LHCN-M2 (cell line): ENCODE data around the gene ULK4. TPM values are rescaled to one million over a fixed set of nuclear protein-coding genes. Genes with fewer than 3 reads are reported as not detected.
"Not testable (repeated sequence)": the region's sequence is repeated elsewhere in the genome, so short reads cannot be mapped to it uniquely, and the experiment has no call there.

Experiments used
- DNase-seq: peaks from one replicate; pipeline ENCODE4 v3.0.0-alpha.2; 2012; ENCODE audit warnings: low read depth
- total RNA-seq: library from RNA; depleted of rRNA; stranded (reverse); fragments of >200 nt; gene quantifications from 2 replicates; pipeline ENCODE4 v1.2.3, GENCODE V29; 2014

The ULK4 gene
- total RNA-seq, 1 experiment from 2014 or later: 7.0 TPM

DNA sequence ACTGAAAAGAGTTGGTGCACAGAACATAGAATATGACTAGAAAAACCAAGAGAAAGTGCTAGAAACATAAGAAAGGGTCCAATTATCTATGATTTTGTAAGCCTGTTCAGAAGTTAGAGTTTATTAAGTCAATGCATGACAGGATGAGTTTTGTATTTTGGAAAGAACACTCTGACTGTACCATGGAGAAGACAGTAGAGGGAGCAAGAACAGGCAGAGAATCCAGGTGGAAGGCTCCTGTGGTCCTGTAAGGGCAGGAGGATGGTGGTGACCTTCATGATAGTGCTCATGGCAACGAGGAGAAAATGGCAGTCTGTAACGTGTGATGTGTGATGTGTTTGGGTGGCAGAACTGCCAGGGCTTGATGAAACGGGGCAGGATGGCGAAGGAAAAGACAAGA, 513.5 kb downstream of the ULK4 start:
- DNase-seq: no peak

DNA sequence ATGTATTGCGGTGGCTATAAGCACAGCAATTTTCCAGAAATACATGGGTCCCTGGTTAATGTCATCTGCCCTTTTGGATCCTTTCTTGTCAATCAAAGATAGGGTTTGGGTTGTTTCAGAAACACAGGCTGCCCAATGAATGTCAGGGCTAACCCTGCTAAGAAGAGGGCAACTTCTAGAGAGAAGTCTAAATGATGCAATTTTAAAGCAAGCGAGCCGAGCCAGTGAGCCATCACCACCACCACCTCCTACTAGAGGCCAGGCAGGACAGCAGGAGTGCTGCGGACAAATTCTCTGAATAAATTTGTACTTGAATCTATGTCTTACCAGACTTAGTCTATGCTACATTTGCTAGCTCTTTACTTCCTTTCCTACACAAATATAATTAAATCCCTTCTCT, 514.2 kb downstream of the ULK4 start:
- DNase-seq: no peak

DNA sequence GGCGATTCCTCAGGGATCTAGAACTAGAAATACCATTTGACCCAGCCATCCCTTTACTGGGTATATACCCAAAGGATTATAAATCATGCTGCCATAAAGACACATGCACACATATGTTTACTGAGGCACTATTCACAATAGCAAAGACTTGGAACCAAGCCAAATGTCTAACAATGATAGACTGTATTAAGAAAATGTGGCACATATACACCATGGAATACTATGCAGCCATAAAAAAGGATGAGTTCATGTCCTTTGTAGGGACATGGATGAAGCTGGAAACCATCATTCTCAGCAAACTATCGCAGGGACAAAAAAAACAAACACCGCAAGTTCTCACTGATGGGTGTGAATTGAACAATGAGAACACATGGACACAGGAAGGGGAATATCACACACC, 515.6 kb downstream of the ULK4 start:
- not testable (repeated sequence) for DNase-seq

DNA sequence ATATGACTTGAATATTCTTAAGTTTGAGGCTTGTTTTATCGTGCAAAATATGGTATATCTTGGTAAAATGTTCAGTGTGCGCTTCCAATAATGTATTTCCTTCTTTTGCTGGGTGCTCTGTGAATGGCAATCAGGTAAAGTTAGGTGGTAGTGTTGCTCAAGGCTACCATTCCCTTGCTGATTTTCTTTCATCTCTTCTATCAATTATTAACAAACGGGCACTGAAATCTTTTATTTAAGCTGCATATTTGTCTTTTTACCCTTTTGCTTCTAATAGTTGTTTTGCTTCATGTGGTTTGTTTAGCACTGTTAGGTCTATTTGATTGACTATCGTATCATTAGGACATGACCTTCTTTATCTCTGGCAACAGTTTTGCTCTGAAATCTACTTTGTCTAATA, 520.3 kb downstream of the ULK4 start:
- no peak for DNase-seq

DNA sequence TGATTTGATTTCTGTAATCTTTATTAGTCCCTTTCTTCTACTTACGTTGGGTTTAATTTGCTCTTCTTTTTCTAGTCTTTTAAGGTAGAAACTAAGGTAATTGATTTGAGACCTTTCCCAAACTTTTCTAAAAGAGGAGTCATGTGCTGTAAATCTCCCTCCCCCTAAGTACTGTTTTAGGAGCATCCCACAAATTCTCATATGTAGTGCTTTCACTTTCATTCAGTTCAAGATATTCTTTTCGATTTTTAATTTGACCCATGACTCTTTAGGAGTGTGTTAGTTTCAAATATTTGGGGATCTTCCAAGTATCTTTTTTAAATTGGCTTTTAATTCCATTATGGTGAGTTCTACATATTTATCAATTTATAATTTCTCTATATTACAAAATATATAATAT, 520.8 kb downstream of the ULK4 start:
- no peak for DNase-seq

DNA sequence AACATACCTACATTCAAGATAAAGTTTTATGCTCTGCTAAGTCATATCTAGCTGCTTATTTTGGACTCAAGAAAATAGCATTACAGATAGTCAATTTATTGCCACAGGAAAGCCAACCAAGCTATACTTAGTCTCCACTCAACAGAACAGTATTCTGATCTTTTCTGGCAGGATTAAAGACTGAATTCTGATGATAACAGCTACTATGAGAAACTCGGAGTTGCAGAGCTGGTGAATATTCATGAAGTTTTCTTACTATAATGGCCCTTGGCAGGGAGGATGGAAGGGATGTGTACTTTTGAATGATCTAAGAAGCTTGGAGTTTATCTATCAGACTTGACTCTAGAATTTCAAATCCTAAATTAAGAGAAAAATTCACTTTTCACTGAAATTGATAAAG, 524.9 kb downstream of the ULK4 start:
- DNase-seq: no peak

DNA sequence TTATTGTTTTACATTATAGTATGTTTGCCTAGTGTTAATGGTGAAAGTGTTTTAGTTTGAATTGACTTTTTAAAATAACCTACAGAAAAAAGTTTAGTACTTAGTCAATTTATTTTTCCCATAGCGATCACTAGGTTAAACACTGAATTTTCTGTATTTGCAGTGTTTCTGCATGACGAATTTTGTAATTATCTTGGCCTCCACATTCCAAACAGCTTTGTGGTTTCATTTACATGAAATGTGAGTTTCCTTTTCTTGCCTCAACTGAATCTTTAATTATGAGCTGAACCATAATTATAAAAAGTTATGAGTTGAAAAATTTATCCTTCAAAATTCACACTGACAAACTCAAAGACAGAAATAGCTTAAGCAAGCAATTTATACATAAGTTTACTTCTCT, 527.1 kb downstream of the ULK4 start:
- no peak for DNase-seq

DNA sequence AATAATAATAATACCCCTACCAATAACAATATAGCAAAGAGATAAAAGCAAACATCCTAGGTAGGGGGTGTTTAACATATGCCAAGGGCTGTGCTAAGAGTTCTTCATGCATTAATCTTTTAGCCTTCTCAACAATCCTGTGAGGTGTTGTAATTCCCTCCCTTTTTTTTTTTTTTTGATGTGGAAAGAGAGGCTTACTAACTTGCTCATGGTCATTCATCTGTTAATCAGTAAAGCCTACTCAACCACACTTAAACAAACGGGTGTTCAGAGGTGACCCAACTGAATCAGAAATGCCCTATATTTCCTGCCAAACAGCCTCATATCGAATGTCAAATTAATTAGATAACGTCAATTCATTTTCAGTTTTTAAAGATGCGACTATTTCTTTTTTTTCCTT, 530.5 kb downstream of the ULK4 start:
- no peak for DNase-seq

DNA sequence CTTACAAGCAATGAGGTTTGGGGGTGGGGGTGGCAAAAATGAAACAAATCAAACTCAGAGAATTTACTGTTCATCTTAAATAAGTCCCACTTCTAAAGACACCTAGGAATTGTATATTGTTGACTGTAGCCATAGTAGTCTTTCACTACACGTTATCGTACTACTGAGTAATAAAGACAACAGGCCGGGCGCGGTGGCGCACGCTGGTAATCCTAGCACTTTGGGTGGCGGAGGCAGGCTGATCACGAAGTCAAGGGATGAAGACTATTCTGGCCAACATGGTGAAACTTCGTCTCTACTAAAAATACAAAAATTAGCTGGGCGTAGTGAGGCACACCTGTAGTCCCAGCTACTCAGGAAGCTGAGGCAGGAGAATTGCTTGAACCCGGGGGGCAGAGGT, 531.0 kb downstream of the ULK4 start:
- no peak for DNase-seq

DNA sequence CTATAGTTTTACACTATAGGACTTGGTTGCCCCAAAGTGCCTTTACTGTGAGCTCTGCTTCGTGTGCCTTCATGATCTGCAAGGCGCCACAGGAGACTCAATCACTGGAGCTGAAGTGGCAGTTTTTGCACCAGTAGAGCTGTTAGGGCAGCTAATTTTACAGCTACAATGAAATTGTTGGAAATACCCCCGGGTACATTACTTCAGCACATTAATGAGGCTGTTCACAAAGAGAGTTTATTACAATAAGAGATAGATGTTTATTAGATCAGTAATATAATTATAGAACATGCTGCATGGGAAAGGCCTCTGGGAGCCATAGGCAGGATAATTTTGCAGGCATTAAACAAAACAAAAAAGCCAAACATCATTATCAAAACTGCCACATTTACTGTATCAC, 531.5 kb downstream of the ULK4 start:
- DNase-seq: no peak

DNA sequence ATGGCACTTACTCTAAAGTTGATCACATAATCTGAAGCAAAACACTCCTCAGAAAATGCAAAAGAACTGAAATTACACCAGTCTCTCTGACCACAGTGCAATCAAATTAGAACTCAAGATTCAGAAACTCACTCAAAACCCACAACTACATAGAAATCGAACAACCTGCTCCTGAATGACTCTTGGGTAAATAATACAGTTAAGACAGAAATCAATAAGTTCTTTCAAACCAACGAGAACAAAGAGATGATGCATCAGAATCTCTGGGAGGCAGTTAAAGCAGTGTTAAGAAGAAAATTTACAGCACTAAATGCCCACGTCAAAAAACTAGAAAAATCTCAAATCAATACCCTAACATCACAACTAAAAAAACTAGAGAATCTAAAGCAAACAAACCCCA, 535.4 kb downstream of the ULK4 start:
- DNase-seq: no peak

DNA sequence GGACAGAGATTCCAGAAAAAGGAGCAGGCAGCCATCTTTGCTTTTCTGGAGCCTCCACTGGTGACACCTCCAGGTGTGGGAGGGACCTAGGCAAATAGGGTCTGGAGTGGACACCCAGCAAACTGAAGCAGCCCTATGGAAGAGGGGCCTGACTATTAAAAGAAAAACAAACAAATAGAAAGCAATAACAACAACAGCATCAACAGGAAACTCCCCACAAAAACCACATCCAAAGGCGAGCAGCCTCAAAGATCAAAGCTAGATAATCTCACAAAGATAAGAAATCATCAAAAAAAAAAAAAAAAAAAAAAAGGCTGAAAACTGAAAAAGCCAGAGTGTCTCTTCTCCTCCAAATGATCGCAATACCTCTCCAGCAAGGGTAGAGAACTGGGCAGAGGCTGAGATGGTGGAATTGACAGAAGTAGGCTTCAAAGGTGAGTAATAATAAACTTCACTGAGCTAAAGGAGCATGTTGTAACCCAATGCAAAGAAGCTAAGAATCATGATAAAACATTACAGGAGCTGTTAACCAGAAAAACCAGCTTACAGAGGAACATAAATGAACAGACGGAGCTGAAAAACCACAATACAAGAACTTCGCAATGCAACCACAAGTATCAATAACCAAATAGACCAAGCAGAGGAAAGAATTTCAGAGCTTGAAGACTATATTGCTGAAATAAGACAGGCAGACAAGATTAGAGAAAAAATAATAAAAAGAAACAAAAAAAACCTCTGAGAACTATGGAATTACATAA, 537.2 kb downstream of the ULK4 start:
- no peak for DNase-seq

DNA sequence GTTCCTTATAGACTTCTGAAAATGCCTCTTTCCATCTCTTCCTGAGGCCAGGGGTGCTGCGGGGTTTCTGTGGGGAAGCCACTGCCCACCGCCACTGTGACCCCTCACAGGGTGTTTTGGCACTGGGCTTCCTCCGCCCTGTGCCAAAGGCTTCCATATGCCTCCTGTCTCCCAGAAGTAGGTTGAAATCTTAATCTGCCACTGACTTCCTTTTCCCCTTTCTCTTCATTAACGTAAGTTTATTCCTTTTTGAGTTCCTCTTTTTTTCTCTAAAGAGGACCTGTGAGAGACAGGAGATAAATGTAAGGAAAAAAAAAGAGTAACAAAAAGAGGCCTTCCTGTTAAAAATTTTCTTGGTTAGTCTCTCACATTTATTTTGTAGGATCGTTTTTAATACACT, 542.1 kb downstream of the ULK4 start:
- DNase-seq: no peak

DNA sequence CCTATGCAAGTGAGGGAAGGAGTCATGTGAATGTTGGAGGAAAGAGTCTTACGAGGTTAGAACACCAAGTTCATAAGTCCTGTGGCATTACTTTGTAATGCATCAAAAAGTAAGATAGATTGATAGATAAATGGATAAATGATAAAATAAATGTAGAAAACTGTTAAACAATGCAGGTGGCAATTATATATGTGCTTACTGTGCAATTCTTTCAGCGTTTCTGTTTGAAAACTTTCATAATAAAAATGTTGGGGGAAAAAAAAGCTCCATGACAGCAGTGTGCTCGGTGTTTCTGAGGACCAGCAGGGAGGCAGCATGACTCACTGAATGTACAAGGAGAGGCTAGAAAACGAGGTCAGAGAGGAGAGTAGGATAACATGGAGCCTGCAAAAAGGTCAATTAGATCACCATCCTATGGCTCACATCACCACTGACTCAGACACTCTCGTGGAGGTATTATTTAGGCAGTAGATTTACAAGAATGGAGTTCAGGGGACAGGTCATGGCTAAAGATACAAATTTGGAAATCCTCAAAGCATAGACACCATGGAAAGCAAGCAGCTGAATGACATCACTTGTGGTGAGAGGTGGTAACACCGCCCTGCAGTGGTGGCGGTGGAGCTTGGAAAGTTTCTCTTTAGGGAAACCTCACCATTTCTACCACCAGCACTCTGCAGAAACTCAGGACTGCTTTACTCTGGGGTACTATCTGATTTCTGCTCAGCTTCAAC, 542.8 kb downstream of the ULK4 start:
- DNase-seq: peak; percentile 74

DNA sequence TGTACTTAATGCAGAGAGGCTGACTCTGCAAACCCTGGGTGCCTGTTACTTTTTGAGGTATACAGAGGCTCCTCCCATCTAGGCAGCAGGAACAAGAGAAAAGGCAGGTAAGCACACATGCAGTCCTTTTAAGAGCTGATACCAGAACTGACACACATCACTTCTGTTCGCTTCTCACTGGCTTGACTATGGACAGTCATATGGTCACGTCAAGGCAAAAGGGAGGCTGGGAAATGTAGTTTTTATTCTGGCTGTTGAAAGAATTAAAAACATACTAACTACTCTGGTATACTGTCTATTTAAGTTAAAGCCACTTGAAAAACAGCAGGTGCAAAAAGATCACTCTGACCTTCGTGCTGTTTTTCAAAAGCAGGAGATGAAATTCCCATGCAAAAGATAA, 544.3 kb downstream of the ULK4 start:
- DNase-seq: no peak

DNA sequence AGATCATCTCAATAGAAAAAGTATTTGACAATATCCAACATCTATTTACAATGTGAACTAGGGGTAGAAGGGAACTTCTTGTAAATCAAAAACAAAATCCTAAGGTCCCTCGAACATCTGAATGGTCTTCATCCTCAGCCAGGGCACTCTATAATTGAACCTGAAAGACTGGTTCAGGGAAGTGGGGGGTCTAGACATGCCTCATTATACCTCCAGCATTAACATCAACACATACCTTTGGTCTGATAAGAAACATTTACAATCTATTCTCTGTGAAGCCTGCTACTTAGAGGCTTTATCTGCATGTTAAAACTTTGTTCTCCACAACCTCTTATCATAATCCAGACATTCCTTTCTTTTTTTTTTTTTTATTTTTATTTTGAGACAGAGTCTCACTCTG, 550.8 kb downstream of the ULK4 start:
- DNase-seq: no peak

DNA sequence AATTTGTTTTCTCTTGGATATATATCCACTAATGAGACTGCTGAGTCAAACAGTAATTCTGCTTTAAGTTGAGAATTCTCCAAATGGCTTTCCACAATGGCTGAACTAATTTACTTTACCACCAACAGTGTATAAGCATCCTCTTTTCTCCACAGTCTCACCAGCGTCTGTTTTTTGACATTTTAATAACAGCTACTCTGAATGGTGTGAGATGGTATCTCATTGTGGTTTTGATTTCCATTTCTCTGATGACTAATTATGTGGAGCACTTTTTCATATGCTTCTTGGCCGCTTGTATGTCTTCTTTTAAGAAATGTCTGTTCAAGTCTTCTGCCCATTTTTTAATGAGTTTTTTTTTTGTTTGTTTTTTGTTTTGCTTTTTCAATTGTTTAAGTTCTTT, 556.4 kb downstream of the ULK4 start:
- DNase-seq: peak; percentile 11

DNA sequence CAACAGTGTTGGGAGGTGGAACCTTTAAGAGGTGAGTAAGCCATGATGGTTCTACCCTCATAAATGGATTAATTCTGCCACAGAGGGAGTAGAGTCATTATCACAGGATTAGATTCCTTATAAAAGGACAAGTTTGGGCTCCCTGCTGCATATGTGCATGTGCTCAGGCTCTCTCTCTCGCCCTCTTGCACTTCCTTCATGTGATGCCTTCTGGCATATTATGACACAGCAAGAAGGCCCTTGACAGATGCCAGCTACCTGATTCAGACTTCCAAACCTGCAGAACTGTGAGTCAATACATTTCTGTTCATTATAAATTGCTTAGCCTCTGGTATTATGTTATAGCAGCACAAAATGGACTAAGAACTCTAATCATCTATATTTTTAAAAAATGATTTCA, 557.3 kb downstream of the ULK4 start:
- no peak for DNase-seq

DNA sequence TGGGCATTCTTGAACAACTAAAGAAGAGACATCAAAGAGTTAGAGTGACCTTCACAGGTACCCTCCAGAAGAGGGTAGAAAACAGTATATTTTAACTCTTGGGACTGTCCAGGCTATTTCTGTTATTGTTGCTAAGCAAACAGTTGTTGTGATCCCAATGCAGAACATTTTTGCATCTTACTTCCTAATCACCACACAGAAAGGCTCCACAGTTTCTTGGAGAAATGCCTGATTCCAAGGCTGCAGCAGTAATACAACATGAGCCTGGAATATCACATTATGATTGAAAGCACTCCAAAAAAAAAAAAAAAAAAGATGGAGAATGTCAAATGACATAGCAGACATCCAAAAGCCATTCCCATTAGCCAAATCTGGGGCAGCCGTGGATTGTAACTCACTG, 567.0 kb downstream of the ULK4 start:
- no peak for DNase-seq

DNA sequence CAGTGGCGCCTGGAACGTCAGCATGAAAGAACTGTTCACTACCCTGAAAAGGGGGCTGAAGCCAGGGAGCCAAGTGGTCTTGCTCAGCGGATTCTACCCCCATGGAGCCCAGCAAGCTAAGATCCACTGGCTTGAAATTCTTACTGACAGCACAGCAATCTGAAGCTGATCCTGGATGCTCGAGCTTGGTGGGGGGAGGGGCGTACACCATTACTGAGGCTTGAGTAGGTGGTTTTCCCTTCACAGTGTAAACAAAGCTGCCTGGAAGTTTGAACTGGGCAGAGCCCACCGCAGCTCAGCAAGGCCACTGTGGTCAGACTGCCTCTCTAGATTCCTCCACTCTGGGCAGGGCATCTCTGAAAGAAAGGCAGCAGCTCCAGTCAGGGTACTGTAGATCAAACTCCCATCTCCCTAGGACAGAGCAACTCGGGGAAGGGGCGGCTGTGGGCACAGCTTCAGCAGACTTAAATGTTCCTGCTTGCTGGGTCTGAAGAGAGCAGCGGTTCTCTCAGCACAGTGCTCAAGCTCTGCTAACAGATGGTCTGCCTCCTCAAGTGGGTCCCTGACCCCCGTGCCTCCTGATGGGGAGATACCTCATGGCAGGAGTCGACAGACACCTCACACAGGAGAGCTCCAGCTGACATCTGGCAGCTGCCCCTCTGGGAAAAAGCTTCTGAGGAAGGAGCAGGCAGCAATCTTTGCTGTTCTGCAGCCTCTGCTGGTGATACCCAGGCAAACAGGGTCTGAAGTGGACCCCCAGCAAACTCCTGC, 591.0 kb downstream of the ULK4 start:
- DNase-seq: not testable (repeated sequence)

DNA sequence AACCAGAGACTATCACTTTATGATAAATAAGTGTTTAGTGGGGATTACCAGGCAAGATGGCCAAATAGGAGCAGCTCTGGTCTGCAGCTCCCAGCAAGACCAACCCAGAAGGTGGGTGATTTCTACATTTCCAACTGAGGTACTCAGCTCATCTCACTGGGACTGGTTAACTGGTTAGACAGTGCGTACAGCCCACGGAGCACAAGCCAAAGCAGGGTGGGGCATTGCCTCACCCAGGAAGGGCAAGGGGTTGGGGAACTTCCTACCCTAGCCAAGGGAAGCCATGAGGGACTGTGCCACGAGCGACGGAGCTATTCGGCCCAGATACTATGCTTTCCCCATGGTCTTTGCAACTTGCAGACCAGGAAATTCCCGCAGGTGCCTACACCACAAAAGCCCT, 591.6 kb downstream of the ULK4 start:
- no peak for DNase-seq

DNA sequence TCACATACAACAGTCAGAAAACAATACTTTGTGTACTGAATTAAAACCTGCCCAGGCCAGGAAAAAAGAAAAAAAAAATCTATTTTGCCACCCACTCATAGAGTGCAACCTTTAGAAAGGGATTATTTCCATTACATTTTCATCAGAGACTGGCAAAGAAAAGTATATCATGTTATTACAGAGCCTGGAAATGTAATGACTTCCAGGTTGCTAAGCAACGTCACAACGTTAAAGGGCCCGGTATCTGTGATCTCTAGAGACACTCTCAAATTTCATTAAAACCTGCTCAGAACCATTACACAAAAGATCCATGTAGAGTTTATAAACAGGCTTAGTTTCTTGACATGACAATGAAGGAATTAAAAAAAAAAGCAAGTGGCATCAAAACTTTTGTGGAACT, 592.1 kb downstream of the ULK4 start:
- peak; percentile 28 for DNase-seq

DNA sequence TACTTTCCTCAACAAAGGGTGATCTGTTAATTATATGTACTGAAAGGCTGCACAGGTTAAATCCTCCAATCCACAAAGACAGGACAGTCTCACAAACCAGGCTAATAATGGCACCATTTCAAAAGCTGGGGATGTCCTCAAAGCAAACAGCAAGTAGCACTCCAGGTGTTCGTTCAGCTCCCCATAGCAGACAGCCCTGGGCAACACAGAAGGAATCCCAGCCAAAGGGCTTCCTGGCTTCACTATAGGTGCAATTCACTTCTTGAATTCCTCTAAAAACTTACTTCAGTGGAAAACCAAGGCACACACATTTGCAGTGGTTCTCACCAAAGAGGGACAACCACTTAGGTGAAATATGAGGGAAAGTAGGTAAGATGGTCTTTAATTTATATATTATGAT, 595.9 kb downstream of the ULK4 start:
- no peak for DNase-seq
